IPS-18a (cell line): Measurements from ENCODE around the gene FXR2.

ENCODE experiments used
- H3K27ac ChIP-seq: one replicate; pipeline ENCODE4 v1.5.1; 2013; ENCODE audit warnings: low read length
- H3K27me3 ChIP-seq: one replicate; pipeline ENCODE4 v1.6.1; 2013; ENCODE audit warnings: mild to moderate bottlenecking, low read length; ENCODE audit not compliant: control insufficient read depth, insufficient read depth
- H3K36me3 ChIP-seq: one replicate; pipeline ENCODE4 v1.6.1; 2013; ENCODE audit warnings: low read depth, low read length; ENCODE audit not compliant: control insufficient read depth
- H3K4me1 ChIP-seq: one replicate; pipeline ENCODE4 v1.6.1; 2013; ENCODE audit warnings: low read depth, low read length; ENCODE audit not compliant: control insufficient read depth
- H3K4me3 ChIP-seq: one replicate; pipeline ENCODE4 v1.5.1; 2013; ENCODE audit warnings: low read length
- H3K9ac ChIP-seq: one replicate; pipeline ENCODE4 v1.6.1; 2013; ENCODE audit warnings: mild to moderate bottlenecking, low read length, moderate library complexity
- H3K9me3 ChIP-seq: one replicate; pipeline ENCODE4 v1.6.1; 2013; ENCODE audit warnings: low read depth, low read length; ENCODE audit not compliant: control insufficient read depth

The FXR2 gene

DNA sequence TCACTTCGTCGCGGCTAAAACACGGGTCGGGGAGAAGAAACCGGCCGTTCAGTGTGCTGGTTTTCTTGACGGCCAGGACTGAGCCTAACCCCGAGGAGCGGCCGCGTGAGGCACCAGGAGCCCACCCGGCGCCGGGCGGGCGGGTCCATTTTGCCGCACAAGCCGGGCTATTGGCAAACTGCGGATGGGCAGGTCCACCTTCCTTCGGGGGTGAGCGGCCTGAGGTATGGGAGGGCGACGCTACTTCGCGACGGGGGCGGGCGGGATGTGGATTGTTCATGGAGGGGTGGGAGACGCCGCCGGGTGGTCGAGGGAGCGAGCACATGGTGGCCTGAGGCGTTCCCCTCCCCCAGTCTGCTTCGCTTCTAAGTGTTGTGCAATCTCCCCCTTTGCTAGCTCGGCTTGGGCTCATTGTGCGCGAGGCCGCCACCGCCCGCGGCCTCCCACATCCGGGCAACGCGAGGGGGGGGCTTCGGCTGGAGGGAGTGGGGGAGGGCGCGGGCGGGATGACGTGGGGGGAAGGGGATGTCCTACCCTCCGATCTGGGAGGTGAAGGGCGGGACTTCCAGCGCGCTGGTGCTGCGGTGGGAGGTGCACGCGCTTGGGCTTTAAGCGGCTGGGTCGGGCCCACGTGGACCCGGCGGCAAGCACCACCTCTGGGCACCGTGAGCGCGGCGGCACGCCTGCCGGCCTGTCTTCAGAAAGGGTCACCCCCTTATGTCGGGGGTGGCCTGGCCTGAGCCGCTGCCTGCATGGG lies 41.2 kb downstream of the FXR2 start:
- peak overlapping the region; percentile 70 for H3K27ac ChIP-seq
- H3K4me3 ChIP-seq = peak overlapping the region; percentile 92
- peak overlapping the region; percentile 98 for H3K9ac ChIP-seq
- H3K36me3 ChIP-seq = peaks cover 71% of the 10 kb centered on the region
- no peaks in the 10 kb centered on the region for H3K27me3 ChIP-seq
- H3K4me1 ChIP-seq = peaks cover 13% of the 10 kb centered on the region
- H3K9me3 ChIP-seq = no peaks in the 10 kb centered on the region

DNA sequence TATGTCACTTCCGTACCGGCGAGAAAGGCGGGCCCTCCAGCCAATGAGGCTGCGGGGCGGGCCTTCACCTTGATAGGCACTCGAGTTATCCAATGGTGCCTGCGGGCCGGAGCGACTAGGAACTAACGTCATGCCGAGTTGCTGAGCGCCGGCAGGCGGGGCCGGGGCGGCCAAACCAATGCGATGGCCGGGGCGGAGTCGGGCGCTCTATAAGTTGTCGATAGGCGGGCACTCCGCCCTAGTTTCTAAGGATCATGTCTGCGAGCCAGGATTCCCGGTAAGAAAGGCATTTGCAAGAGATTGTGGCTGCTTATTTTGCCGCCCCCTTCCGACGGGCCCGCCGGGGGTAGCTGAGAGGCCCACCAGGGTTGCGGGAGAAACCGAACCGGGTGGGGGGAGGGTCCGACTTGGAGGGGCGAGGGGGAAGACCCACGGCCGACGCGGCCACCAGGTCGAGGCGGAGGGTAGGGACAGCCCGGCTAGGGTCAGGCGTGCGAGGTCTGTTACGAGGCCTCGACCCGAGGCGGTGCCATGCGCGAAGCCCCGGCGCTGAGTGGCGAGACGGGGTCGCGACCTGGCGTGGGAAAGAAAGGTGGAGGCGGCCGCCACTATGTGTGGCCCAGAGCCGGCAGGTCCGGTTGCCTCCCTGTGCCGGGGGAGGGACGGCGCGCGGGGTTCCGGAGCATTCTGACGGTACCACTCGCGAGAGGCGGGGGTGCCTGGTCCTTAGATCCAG lies 41.9 kb downstream of the FXR2 start:
- Histone ChIP-seq H3K4me1 (peaks cover 13% of the 10 kb centered on the region), H3K27ac (peak overlapping the region; percentile 70), H3K9ac (peak overlapping the region; percentile 98), H3K36me3 (peaks cover 64% of the 10 kb centered on the region), H3K27me3 (no peaks in the 10 kb centered on the region), H3K4me3 (peak overlapping the region; percentile 92), H3K9me3 (no peaks in the 10 kb centered on the region)

DNA sequence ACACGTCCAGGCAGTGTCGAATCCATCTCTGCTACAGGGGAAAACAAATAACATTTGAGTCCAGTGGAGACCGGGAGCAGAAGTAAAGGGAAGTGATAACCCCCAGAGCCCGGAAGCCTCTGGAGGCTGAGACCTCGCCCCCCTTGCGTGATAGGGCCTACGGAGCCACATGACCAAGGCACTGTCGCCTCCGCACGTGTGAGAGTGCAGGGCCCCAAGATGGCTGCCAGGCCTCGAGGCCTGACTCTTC lies 42.4 kb downstream of the FXR2 start:
- peaks cover 64% of the 10 kb centered on the region for H3K36me3 ChIP-seq
- no peaks in the 10 kb centered on the region for H3K27me3 ChIP-seq
- peak overlapping the region; percentile 72 for H3K9ac ChIP-seq
- H3K4me1 ChIP-seq = peaks cover 13% of the 10 kb centered on the region
- peak overlapping the region; percentile 69 for H3K4me3 ChIP-seq
- H3K9me3 ChIP-seq = no peaks in the 10 kb centered on the region
- H3K27ac ChIP-seq = peak overlapping the region; percentile 59

DNA sequence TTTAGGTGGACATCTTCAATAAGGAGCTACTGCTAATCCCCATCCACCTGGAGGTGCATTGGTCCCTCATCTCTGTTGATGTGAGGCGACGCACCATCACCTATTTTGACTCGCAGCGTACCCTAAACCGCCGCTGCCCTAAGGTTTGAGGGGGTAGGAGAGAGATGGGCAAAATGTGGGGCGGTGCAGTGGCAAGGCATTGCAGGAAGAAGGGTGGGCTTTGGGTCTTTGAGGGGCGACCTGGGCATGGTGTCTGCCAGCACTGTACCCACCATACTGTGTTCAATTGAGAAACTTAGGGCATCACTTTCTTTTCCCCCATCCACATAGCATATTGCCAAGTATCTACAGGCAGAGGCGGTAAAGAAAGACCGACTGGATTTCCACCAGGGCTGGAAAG lies 44.3 kb downstream of the FXR2 start:
- Histone ChIP-seq H3K4me1 (peaks cover 10% of the 10 kb centered on the region), H3K4me3 (no peak overlapping the region), H3K27me3 (no peaks in the 10 kb centered on the region), H3K9me3 (no peaks in the 10 kb centered on the region), H3K27ac (no peak overlapping the region), H3K36me3 (peaks cover 61% of the 10 kb centered on the region), H3K9ac (no peak overlapping the region)

DNA sequence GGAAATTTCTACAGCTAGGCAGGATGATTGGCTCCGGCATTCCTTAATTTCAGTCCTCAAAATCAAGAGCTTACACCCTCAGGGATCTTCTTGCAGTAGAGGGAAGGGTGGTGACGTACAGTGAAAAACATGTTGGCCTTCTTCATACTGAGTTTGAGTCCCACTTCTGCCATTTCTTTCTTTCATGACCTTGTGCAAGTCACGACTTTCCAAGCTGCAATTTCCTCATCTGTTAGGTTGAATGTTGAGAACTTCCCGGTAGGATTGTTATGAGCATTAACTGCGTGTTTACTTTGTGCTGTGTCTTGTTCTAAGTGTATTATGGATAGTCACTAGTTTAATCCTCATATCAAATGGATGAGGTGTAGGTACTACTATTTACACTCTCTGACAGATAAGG lies 45.1 kb downstream of the FXR2 start:
- H3K36me3 ChIP-seq = peaks cover 61% of the 10 kb centered on the region
- H3K4me1 ChIP-seq = peaks cover 7% of the 10 kb centered on the region
- no peak overlapping the region for H3K4me3 ChIP-seq
- H3K27ac ChIP-seq = no peak overlapping the region
- no peak overlapping the region for H3K9ac ChIP-seq
- no peaks in the 10 kb centered on the region for H3K27me3 ChIP-seq
- no peaks in the 10 kb centered on the region for H3K9me3 ChIP-seq

DNA sequence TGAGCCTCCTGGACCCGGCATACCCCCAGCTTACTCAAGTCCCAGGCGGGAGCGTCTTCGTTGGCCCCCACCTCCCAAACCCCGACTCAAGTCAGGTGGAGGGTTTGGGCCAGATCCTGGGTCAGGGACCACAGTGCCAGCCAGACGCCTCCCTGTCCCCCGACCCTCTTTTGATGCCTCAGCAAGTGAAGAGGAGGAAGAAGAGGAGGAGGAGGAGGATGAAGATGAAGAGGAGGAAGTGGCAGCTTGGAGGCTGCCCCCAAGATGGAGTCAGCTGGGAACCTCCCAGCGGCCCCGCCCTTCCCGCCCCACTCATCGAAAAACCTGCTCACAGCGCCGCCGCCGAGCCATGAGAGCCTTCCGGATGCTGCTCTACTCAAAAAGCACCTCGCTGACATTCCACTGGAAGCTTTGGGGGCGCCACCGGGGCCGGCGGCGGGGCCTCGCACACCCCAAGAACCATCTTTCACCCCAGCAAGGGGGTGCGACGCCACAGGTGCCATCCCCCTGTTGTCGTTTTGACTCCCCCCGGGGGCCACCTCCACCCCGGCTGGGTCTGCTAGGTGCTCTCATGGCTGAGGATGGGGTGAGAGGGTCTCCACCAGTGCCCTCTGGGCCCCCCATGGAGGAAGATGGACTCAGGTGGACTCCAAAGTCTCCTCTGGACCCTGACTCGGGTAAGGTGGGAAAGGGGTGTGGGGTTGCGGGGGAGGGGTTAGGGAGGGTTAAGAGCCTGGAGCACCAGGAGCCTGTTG lies 51.4 kb downstream of the FXR2 start:
- Histone ChIP-seq H3K27ac (no peak overlapping the region), H3K4me1 (peaks cover 18% of the 10 kb centered on the region), H3K36me3 (peaks cover 37% of the 10 kb centered on the region), H3K27me3 (no peaks in the 10 kb centered on the region), H3K4me3 (peak overlapping the region; percentile 86), H3K9me3 (no peaks in the 10 kb centered on the region), H3K9ac (no peak overlapping the region)

DNA sequence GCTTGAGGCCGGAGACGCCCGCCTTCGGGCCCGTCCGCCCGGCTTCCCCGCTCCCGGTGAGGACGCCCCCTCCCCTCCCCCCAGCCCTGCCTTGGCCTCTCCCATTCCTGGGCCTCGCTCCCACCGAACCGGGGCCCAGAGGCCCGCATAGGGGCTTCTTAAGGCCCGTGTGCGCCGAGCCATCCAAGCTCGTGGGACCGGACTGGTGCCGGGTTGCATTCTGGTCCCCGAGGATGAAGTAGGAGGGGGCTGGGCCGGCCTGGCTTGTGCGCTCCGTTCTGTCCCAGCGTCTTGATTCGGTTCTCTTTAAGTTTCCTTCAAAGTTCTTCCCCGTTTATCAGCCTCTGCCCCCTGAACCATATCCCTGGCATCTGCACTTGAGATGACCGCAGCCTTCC lies 52.5 kb downstream of the FXR2 start:
- peak overlapping the region; percentile 80 for H3K9ac ChIP-seq
- H3K4me1 ChIP-seq = peaks cover 29% of the 10 kb centered on the region
- H3K27me3 ChIP-seq = no peaks in the 10 kb centered on the region

DNA sequence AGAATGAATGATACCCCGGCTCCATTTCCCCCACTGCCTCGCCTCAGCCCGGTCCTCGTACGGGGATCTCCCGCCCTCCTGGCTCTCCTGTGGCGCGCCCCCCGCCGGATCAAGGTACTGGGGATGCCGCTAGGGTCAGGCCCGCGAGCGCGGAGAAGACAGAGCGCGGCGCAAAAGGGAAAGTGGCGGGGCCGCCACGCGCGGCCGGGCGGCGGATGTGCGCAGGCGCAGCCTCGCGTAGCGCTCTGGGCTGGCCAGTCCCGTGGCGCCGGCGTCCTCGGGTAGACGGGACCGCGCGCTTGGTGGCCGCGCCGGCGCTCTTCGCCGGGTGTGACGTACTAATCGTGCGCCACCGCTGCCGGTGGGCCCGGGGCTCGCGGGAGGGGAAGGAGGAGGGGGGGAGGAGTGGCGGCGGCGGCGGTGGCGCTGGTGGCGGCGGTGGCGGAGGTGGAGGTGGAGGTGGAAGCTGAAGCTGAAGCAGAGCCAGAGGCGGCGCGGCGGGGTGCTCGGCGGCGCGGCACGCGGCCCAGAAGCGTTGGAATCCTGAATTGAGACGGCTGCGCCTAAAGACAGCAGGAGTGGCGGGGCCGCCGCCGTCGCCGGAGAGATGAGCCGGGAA lies 53.0 kb downstream of the FXR2 start, which contains the start of gene SENP3:
Gene SENP3 (plus strand): TSS at position 331 of the 619 bp plus-strand sequence. CDS start 1,158 bp downstream, outside the sequence.
- Histone ChIP-seq H3K27ac (peak within 1 kb of the TSS; percentile 61), H3K27me3 (no peaks in the 10 kb centered on the region), H3K4me1 (peaks cover 31% of the 10 kb centered on the region), H3K9ac (peak within 1 kb of the TSS; percentile 80), H3K4me3 (peak within 1 kb of the TSS; percentile 86), H3K36me3 (peaks cover 27% of the 10 kb centered on the region), H3K9me3 (no peaks in the 10 kb centered on the region)

More for the DNA sequence above, 52.5 kb downstream of the FXR2 start:
- Histone ChIP-seq H3K36me3 (peaks cover 32% of the 10 kb centered on the region), H3K9me3 (no peaks in the 10 kb centered on the region), H3K27ac (no peak overlapping the region), H3K4me3 (peak overlapping the region; percentile 86)

DNA sequence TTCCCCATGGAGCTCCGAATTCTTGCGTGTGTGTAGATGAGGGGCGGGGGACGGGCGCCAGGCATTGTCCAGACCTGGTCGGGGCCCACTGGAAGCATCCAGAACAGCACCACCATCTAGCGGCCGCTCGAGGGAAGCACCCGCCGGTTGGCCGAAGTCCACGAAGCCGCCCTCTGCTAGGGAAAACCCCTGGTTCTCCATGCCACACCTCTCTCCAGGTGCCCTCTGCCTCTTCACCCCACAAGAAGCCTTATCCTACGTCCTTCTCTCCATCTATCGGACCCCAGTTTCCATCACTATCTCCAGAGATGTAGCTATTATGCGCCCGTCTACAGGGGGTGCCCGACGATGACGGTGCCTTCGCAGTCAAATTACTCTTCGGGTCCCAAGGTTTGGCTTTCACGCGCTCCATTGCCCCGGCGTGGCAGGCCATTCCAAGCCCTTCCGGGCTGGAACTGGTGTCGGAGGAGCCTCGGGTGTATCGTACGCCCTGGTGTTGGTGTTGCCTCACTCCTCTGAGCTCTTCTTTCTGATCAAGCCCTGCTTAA lies 53.6 kb downstream of the FXR2 start:
- Histone ChIP-seq H3K4me1 (peaks cover 31% of the 10 kb centered on the region), H3K36me3 (peaks cover 24% of the 10 kb centered on the region), H3K9ac (peak overlapping the region; percentile 80)

DNA sequence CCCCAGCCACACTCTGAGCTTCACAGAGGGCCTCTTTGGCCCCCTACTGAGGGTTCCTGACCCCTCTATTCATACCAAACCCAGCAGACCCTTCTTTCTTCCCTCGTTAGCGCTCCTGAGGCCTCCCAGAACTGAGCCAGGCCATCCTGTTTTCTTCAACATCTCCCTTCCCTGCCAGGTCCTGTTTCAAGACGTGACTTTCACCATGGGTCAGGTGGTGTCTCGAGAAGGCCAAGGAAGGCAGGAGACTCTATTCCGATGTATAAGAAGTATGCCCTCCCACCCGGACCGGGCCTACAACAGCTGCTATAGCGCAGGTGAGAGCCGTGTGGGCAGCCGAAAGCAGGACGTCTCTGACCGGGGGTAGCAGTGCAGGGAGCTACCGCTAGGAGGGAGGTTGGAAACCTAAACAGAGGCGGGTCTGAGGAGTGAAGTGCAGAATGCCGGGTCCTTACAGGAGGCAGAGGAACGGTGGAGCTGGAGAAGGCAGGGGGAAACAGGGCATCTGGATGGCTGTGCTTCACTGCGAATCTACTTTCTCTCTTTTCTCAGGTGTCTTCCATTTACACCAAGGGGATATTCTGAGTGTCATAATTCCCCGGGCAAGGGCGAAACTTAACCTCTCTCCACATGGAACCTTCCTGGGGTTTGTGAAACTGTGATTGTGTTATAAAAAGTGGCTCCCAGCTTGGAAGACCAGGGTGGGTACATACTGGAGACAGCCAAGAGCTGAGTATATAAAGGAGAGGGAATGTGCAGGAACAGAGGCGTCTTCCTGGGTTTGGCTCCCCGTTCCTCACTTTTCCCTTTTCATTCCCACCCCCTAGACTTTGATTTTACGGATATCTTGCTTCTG lies 54.3 kb downstream of the FXR2 start:
- no peaks in the 10 kb centered on the region for H3K27me3 ChIP-seq
- H3K27ac ChIP-seq = no peak overlapping the region
- H3K36me3 ChIP-seq = peaks cover 17% of the 10 kb centered on the region
- peaks cover 31% of the 10 kb centered on the region for H3K4me1 ChIP-seq
- H3K4me3 ChIP-seq = peak overlapping the region; percentile 86
- H3K9me3 ChIP-seq = no peaks in the 10 kb centered on the region
- H3K9ac ChIP-seq = peak overlapping the region; percentile 48

More for the DNA sequence above, 53.6 kb downstream of the FXR2 start:
- Histone ChIP-seq H3K4me3 (peak overlapping the region; percentile 86), H3K9me3 (no peaks in the 10 kb centered on the region), H3K27ac (peak overlapping the region; percentile 61), H3K27me3 (no peaks in the 10 kb centered on the region)
